Left hindlimb (tissue), 1 donor: ENCODE data around the gene INHBC.
"Not testable (repeated sequence)": the region's sequence is repeated elsewhere in the genome, so short reads cannot be mapped to it uniquely, and the experiment has no call there.

Source experiments
- DNase-seq: peaks from one replicate; pipeline ENCODE4 v3.0.0-alpha.2; 2018

The INHBC gene

DNA sequence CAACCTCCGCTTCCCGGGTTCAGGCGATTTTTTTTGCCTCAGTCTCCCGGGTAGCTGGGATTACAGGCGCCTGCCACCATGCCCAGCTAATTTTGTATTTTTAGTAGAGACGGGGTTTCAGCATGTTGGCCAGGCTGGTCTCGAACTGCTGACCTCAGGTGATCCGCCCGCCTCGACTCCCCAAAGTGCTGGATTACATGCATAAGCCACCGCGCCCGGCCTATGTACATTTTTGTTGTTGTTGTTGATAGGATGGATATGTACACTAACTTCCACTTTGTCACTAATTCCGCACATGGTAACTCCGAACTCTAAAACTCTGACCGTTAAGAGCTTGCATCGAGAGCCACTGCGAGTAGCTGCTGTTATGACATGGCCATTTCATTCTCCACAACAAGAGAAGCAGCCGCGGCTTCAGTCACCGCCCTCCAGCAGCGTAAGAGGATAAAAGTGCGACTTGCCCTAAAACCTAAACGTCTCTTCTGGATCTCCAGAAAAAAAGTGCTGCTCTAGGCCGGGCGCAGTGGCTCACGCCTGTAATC, 52.5 kb downstream of the INHBC start:
- DNase-seq = no peak

GRCh38 chr12:57487597-57488401, 53.2 kb downstream of the INHBC start, which contains the start of gene MARS1:
Gene MARS1 (plus strand): TSS chr12:57488068. CDS start chr12:57488091, 23 bp downstream.
- DNase-seq = peak; percentile 96

DNA sequence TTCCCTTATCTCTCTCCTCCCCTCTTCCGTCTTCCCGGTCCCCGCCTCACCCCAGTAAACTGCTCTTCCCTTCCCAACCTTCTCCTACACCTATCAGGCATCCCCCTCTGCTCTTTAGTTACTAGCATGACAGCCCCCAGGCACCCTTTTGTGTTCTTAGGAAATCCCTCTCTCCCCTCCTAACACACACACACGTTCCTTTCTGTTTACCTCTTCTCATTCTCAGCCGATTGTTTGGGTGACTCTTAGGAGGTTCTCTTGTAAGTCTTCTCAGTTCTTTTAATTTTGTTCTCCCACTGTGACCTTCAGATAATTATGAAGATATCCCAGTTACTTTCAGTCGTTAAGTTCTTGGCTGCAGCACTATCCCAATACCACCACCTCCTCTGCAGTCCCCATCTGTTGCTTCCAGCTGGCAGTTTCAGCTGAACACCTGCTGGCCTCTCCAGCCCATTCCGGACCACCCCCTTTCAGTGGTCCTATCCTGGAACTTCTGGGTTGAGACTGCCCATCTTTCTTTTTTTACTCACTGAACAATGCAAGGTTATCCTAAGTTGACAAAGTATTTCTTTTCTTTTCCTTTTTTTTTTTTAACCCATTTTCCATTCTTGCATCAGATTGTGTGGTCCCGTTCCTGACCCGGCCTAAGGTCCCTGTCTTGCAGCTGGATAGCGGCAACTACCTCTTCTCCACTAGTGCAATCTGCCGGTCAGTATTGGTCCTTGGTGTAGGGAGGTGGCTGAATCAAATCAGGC, 54.0 kb downstream of the INHBC start:
- DNase-seq = no peak

- DNase-seq = no peak
Measured at GRCh38 chr12:57489157-57489641, 54.6 kb downstream of the INHBC start.

GRCh38 chr12:57490126-57490525, 55.5 kb downstream of the INHBC start:
- DNase-seq = no peak

- no peak for DNase-seq
Measured at GRCh38 chr12:57491393-57492280, 57.1 kb downstream of the INHBC start.

DNA sequence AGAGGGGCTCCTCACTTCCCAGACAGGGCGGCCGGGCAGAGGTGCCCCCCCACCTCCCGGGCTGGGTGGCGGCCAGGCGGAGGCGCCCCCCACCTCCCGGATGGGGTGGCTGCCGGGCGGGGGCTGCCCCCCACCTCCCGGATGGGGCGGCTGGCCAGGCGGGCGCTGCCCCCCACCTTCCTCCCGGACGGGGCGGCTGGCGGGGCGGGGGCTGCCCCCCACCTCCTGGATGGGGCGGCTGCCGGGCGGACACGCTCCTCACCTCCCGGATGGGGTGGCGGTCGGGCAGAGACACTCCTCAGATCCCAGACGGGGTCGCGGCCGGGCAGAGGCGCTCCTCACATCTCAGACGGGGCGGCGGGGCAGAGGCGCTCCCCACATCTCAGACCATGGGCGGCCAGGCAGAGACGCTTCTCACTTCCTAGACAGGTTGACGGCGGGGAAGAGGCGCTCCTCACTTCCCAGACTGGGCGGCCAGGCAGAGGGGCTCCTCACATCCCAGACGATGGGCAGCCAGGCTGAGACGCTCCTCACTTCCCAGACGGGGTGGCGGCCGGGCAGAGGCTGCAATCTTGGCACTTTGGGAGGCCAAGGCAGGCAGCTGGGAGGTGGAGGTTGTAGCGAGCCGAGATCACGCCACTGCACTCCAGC, 60.6 kb downstream of the INHBC start:
- DNase-seq = not testable (repeated sequence)

DNA sequence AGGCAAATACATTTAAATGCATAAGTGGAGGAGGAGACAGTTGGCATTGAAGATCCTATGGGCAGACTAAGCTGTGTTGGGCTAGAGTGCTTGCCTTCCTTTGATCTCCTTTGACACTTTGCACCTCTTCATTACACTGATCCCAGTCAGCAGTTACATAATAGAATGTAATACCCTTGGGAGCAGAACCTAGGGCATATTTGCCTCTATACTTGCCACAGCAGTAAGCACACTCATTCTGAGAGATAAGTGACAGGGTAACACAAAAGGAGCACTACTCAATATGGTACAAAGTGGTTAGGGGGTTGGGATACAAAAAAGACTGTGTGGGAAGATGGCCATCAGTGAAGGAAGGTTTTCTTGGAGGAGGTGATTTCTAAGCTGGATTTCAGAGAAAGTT, 62.2 kb downstream of the INHBC start:
- DNase-seq = no peak

DNA sequence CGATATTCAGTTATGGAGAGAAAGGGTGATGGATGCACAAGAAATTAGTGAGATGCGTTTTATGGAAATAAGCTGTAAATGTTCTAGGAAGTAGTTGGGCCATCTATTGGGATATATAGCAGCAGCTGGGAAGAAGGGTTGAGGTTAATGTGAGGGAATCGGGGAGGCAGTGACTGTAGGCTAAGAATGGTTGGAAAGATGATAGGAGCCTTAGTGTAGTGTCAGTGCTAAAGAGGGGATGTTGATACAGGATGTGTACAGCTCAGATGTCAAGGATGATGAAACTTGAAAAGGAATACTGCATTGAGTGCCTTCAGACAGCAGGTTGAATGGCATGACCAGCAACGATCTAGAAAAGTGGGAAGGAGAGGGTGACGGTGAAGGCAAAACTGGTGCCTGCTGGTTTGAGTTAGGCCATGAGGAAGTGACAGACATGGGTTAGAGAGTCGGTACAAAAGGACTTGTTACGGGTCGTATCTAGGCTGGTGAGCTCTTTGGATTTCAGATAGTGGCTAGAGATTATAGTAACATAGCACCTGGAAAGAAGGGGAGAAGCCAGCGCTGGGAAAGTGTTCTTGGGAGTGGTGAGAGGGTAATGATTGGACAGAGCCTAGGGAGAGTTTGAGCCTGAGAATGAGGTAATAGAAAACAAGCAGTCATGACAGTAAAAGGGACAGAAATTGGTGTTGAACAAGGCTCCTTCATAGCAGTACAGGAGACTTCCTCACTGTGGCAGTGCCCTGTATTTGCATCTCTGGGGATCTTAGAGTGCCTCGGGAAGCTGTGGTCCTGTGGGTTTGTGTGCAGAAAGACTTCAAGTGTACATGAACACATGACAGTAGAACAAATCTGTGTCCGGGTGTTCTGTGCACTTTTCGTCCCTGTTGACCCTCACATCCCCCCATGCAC, 62.9 kb downstream of the INHBC start:
- no peak for DNase-seq

DNA sequence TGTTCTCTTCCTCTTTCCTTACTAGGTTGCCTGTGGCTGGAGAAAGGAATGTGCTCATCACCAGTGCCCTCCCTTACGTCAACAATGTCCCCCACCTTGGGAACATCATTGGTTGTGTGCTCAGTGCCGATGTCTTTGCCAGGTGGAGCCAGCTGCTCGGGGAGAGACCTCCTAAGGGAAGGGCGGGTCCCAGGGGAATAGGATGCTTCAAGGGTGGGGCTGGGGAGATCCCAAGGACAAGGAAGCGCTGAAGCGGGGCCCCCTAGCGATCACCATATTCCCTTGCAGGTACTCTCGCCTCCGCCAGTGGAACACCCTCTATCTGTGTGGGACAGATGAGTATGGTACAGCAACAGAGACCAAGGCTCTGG, 63.5 kb downstream of the INHBC start:
- DNase-seq = no peak

- no peak for DNase-seq
Measured at GRCh38 chr12:57498571-57498970, 64.0 kb downstream of the INHBC start.

GRCh38 chr12:57500213-57500612, 65.6 kb downstream of the INHBC start:
- no peak for DNase-seq
